Left renal cortex interstitium (tissue), 4 donors: ENCODE results near the gene PEX14. TPM values are rescaled to one million over a fixed set of nuclear protein-coding genes. Genes with fewer than 3 reads are reported as not detected.

Experiments used
- DNase-seq, 4 donors: peaks; one replicate each; pipeline ENCODE4 v3.0.0-alpha.2; 2013; ENCODE audit warnings: low read depth in 4 of 4, low spot score in 2 of 4, missing footprints in 1 of 4
- polyA plus RNA-seq, 4 donors: library from polyadenylated mRNA; unstranded; fragments of 120-200 nt; gene quantifications; one replicate each; pipeline ENCODE4 v1.2.1, GENCODE V29; 2013; ENCODE audit not compliant: insufficient read length in 4 of 4

The PEX14 gene
- polyA plus RNA-seq, 4 donors, result 18.6 to 27.9 (median 24.9) TPM

- DNase-seq, result no peak
Observed at GRCh38 chr1:10640843-10641553, 166.2 kb downstream of the PEX14 start.

GRCh38 chr1:10641976-10642375 lies 167.2 kb downstream of the PEX14 start:
- no peak for DNase-seq

- DNase-seq, result no peak
Observed at GRCh38 chr1:10642403-10643080, 167.8 kb downstream of the PEX14 start.

GRCh38 chr1:10643607-10644306 lies 169.0 kb downstream of the PEX14 start:
- DNase-seq, result no peak

GRCh38 chr1:10644307-10645128 lies 169.8 kb downstream of the PEX14 start:
- DNase-seq, result no peak

- DNase-seq, result no peak
Observed at GRCh38 chr1:10646347-10646861, 171.7 kb downstream of the PEX14 start.

- DNase-seq, result no peak
Observed at GRCh38 chr1:10647414-10648170, 172.8 kb downstream of the PEX14 start.

- DNase-seq, result no peak
Observed at GRCh38 chr1:10648689-10649516, 174.2 kb downstream of the PEX14 start.

- DNase-seq, result no peak
Observed at GRCh38 chr1:10649517-10650201, 174.9 kb downstream of the PEX14 start.

GRCh38 chr1:10650556-10651388 lies 176.0 kb downstream of the PEX14 start:
- DNase-seq, result no peak

- no peak for DNase-seq
Observed at GRCh38 chr1:10651389-10651766, 176.6 kb downstream of the PEX14 start.

- DNase-seq, result no peak
Observed at GRCh38 chr1:10651793-10652192, 177.0 kb downstream of the PEX14 start.

- no peak for DNase-seq
Observed at GRCh38 chr1:10652626-10653025, 177.9 kb downstream of the PEX14 start.

GRCh38 chr1:10653370-10654125 lies 178.8 kb downstream of the PEX14 start:
- DNase-seq, result no peak

- no peak for DNase-seq
Observed at GRCh38 chr1:10655002-10655401, 180.3 kb downstream of the PEX14 start.

- no peak for DNase-seq
Observed at GRCh38 chr1:10656431-10656830, 181.7 kb downstream of the PEX14 start.
